Astrocyte (in vitro differentiated cells and primary cell): ENCODE measurements around the gene FSIP1. TPM values are rescaled to one million over a fixed set of nuclear protein-coding genes. Genes with fewer than 3 reads are reported as not detected.
A peak's percentile ranks its signal among the peaks of the same experiment; 100 is the strongest.

Experiments used
- DNase-seq: peaks from one replicate; pipeline ENCODE4 v3.0.0-alpha.2; 2010; ENCODE audit warnings: low read depth
- FAIRE-seq: peaks from 2 replicates; lab custom pipeline; 2011; peaks lifted over from hg19 to GRCh38; lab: Jason Lieb, UNC
- H2AFZ ChIP-seq: 2 replicates; pipeline ENCODE4 v1.6.0; 2012; ENCODE audit warnings: low read depth, low read length, inconsistent platforms
- H3K27ac ChIP-seq: 2 replicates; pipeline ENCODE4 v1.5.1; 2011; ENCODE audit warnings: low read depth, low read length, inconsistent platforms
- H3K27me3 ChIP-seq: 2 replicates; pipeline ENCODE4 v1.6.0; 2011; ENCODE audit warnings: low read length, inconsistent platforms; ENCODE audit not compliant: insufficient read depth
- H3K36me3 ChIP-seq: 2 replicates; pipeline ENCODE4 v1.5.1; 2011; ENCODE audit warnings: low read length, inconsistent platforms; ENCODE audit not compliant: insufficient read depth
- H3K4me1 ChIP-seq: 2 replicates; pipeline ENCODE4 v1.5.1; 2011; ENCODE audit warnings: low read length, inconsistent platforms; ENCODE audit not compliant: insufficient read depth
- H3K4me2 ChIP-seq: 2 replicates; pipeline ENCODE4 v1.6.0; 2012; ENCODE audit warnings: low read length, inconsistent platforms
- H3K4me3 ChIP-seq: 2 replicates; pipeline ENCODE4 v1.5.1; 2011; ENCODE audit warnings: low read depth, mild to moderate bottlenecking, low read length, inconsistent platforms; ENCODE audit not compliant: insufficient read depth
- H3K79me2 ChIP-seq: 2 replicates; pipeline ENCODE4 v1.6.0; 2012; ENCODE audit warnings: mild to moderate bottlenecking, low read length, inconsistent platforms; ENCODE audit not compliant: insufficient read depth
- H3K9ac ChIP-seq: 2 replicates; pipeline ENCODE4 v1.6.0; 2012; ENCODE audit warnings: mild to moderate bottlenecking, low read length, inconsistent platforms
- H3K9me3 ChIP-seq: 2 replicates; pipeline ENCODE4 v1.5.1; 2012; ENCODE audit warnings: low read depth, mild to moderate bottlenecking, low read length, inconsistent platforms; ENCODE audit not compliant: insufficient read depth
- H4K20me1 ChIP-seq: 2 replicates; pipeline ENCODE4 v1.6.0; 2012; ENCODE audit warnings: low read length, inconsistent platforms; ENCODE audit not compliant: insufficient read depth
- H3K27ac Mint-ChIP-seq: one replicate; pipeline ENCODE4 v1.8.0; 2021; ENCODE audit warnings: mild to moderate bottlenecking, mixed read lengths; ENCODE audit not compliant: unreplicated experiment
- H3K27me3 Mint-ChIP-seq: one replicate; pipeline ENCODE4 v1.8.0; 2021; ENCODE audit warnings: low read depth, mixed read lengths; ENCODE audit not compliant: unreplicated experiment
- H3K36me3 Mint-ChIP-seq: one replicate; pipeline ENCODE4 v1.8.0; 2021; ENCODE audit warnings: low read depth, mixed read lengths; ENCODE audit not compliant: unreplicated experiment
- H3K4me1 Mint-ChIP-seq: one replicate; pipeline ENCODE4 v1.8.0; 2021; ENCODE audit warnings: low read depth, mixed read lengths; ENCODE audit not compliant: unreplicated experiment
- H3K4me3 Mint-ChIP-seq: one replicate; pipeline ENCODE4 v1.8.0; 2021; ENCODE audit warnings: mild to moderate bottlenecking, moderate library complexity, mixed read lengths; ENCODE audit not compliant: unreplicated experiment
- H3K9me3 Mint-ChIP-seq: one replicate; pipeline ENCODE4 v1.8.0; 2021; ENCODE audit warnings: mild to moderate bottlenecking, mixed read lengths; ENCODE audit not compliant: unreplicated experiment
- CTCF ChIP-seq: IDR thresholded peaks from 2 replicates; pipeline ENCODE4 v1.5.1; 2011; ENCODE audit warnings: low read depth, mild to moderate bottlenecking, inconsistent platforms, low read length, moderate library complexity; ENCODE audit not compliant: insufficient read depth
- EZH2 ChIP-seq: IDR thresholded peaks from 2 replicates; pipeline ENCODE4 v1.6.1; 2012; ENCODE audit warnings: mild to moderate bottlenecking, low read length, inconsistent platforms; ENCODE audit not compliant: insufficient read depth
- total RNA-seq: library from RNA; stranded (reverse); gene quantifications from 2 replicates; pipeline ENCODE4 v1.2.1, GENCODE V29; 2021

Gene FSIP1
- total RNA-seq, 1 donor from 2014 or later = 0.77 TPM

GRCh38 chr15:39690881-39691634, 91.6 kb downstream of the FSIP1 start:
- no peak for FAIRE-seq
- Histone ChIP-seq H3K79me2 (no peaks in the 10 kb centered on the region), H4K20me1 (no peaks in the 10 kb centered on the region), H3K27me3 (no peaks in the 10 kb centered on the region), H3K4me3 (no peak overlapping the region), H3K9me3 (no peaks in the 10 kb centered on the region), H3K4me2 (peak overlapping the region; percentile 4), H3K36me3 (no peaks in the 10 kb centered on the region), H3K27ac (no peak overlapping the region), H2AFZ (no peak overlapping the region), H3K9ac (no peak overlapping the region), H3K4me1 (peaks cover 3% of the 10 kb centered on the region)
- H3K4me3 Mint-ChIP-seq = no peak overlapping the region
- TF ChIP-seq EZH2 (no peak), CTCF (no peak)
- H3K27ac Mint-ChIP-seq = no peak overlapping the region
- H3K9me3 Mint-ChIP-seq = peaks cover 3% of the 10 kb centered on the region
- DNase-seq = peak; percentile 22
- no peaks in the 10 kb centered on the region for H3K4me1 Mint-ChIP-seq
- H3K36me3 Mint-ChIP-seq = no peaks in the 10 kb centered on the region
- H3K27me3 Mint-ChIP-seq = no peaks in the 10 kb centered on the region

- H3K27me3 ChIP-seq = no peaks in the 10 kb centered on the region
- no peak overlapping the region for H3K27ac ChIP-seq
- Mint-ChIP-seq H3K27ac (no peak overlapping the region), H3K27me3 (no peaks in the 10 kb centered on the region), H3K36me3 (no peaks in the 10 kb centered on the region), H3K4me3 (no peak overlapping the region), H3K9me3 (peaks cover 3% of the 10 kb centered on the region), H3K4me1 (peaks cover 5% of the 10 kb centered on the region)
- H3K4me3 ChIP-seq = no peak overlapping the region
- no peaks in the 10 kb centered on the region for H4K20me1 ChIP-seq
- no peak overlapping the region for H2AFZ ChIP-seq
- no peaks in the 10 kb centered on the region for H3K9me3 ChIP-seq
- H3K4me2 ChIP-seq = no peak overlapping the region
- H3K9ac ChIP-seq = no peak overlapping the region
- peaks cover 3% of the 10 kb centered on the region for H3K4me1 ChIP-seq
- no peaks in the 10 kb centered on the region for H3K36me3 ChIP-seq
- DNase-seq (no peak), FAIRE-seq (no peak)
- TF ChIP-seq EZH2 (no peak), CTCF (no peak)
- H3K79me2 ChIP-seq = no peaks in the 10 kb centered on the region
These were observed 94.7 kb downstream of the FSIP1 start for GRCh38 chr15:39687965-39688364.

- H2AFZ ChIP-seq = no peak overlapping the region
- H3K79me2 ChIP-seq = no peaks in the 10 kb centered on the region
- H3K9me3 ChIP-seq = no peaks in the 10 kb centered on the region
- peaks cover under 1% of the 10 kb centered on the region for H3K9me3 Mint-ChIP-seq
- no peak overlapping the region for H3K4me2 ChIP-seq
- H3K4me3 Mint-ChIP-seq = no peak overlapping the region
- TF ChIP-seq CTCF (peak; percentile 75), EZH2 (no peak)
- peaks cover 17% of the 10 kb centered on the region for H3K4me1 Mint-ChIP-seq
- no peaks in the 10 kb centered on the region for H3K27me3 ChIP-seq
- no peak overlapping the region for H3K4me3 ChIP-seq
- no peak overlapping the region for H3K27ac Mint-ChIP-seq
- H3K9ac ChIP-seq = no peak overlapping the region
- no peak overlapping the region for H3K27ac ChIP-seq
- no peaks in the 10 kb centered on the region for H4K20me1 ChIP-seq
- peak; percentile 32 for DNase-seq
- H3K36me3 Mint-ChIP-seq = no peaks in the 10 kb centered on the region
- no peaks in the 10 kb centered on the region for H3K36me3 ChIP-seq
- peaks cover 3% of the 10 kb centered on the region for H3K4me1 ChIP-seq
- peak; percentile 76 for FAIRE-seq
- no peaks in the 10 kb centered on the region for H3K27me3 Mint-ChIP-seq
These were observed 96.5 kb downstream of the FSIP1 start for GRCh38 chr15:39685999-39686613.
